SH-SY5Y (cell line): ENCODE data around the gene DBH.

Source experiments
- GATA2 ChIP-seq: IDR thresholded peaks from 2 replicates; pipeline ENCODE4 v1.6.1; 2011; ENCODE audit warnings: mild to moderate bottlenecking, low read depth, low read length
- GATA3 ChIP-seq: IDR thresholded peaks from 2 replicates; pipeline ENCODE4 v1.6.1; 2011; ENCODE audit warnings: low read depth, mild to moderate bottlenecking, low read length, moderate library complexity

DNA sequence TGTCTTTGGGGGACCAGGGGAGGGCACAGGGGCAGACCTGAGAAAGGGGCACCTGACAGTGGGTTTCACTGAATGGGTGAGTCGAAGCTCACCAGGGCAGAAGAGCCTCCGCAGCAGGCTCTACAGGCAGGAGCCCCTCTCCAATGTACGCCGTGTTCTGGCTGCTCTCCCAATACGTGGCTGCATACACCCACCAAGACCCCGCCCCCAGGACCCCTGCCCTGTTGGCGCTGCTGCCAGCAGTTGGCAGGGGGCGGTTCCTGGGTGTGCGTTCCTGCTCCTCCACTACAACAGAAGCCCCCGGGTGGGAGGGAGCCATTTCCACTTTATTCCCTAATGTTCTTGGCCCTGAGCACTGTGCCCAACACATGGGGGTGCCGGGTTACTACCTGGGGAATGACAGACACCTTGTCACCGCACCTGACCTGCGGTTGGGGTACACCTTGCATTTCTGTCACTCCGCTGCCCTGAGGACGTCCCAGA, 71.6 kb downstream of the DBH start:
- TF ChIP-seq GATA3, result no peak
- no peak for TF ChIP-seq GATA2
